SK-N-SH (cell line): ENCODE measurements around the gene SAT1. TPM values are rescaled to one million over a fixed set of nuclear protein-coding genes. Genes with fewer than 3 reads are reported as not detected.

Experiments used
- CTCF ChIA-PET: fragments of 300-600, 350-600 bp; formaldehyde crosslinking; extraction: SDS; loops from one replicate; lab custom pipeline; 2021; lab: Yijun Ruan, JAX
- POLR2A ChIA-PET: fragments of 350-600 bp; sonication (Branson Sonifier 250); formaldehyde crosslinking; extraction: SDS; loops from one replicate; lab custom pipeline; 2020; ENCODE audit warnings: antibody characterized with exemption, inconsistent platforms; lab: Yijun Ruan, JAX
- DNase-seq: peaks from one replicate; pipeline ENCODE4 v3.0.0; 2012
- H2AFZ ChIP-seq: fragments of 200-600 bp; sonication (generic); 2 replicates; pipeline ENCODE4 v1.8.1; 2016; ENCODE audit warnings: antibody characterized with exemption, mild to moderate bottlenecking, low read depth
- H3F3A ChIP-seq: fragments of 200-600 bp; sonication (generic); replicated peaks from 2 replicates; pipeline ENCODE3; 2016; ENCODE audit warnings: antibody characterized with exemption, mild to moderate bottlenecking; ENCODE audit not compliant: insufficient read depth
- H3K27ac ChIP-seq, 2 experiments: fragments of 200-500 bp in 1 of 2; fragments of 200-600 bp in 1 of 2; sonication (Bioruptor generic) in 1 of 2; sonication (generic), shearing (Covaris generic) in 1 of 2; 2 replicates each; pipeline versions ENCODE4 v1.5.1 to v1.6.1; 2014 to 2016; ENCODE audit warnings: low read depth in 2 of 2, inconsistent platforms in 1 of 2, low read length in 1 of 2, mild to moderate bottlenecking in 1 of 2, mixed read lengths in 1 of 2
- H3K27me3 ChIP-seq: fragments of 200-600 bp; sonication (generic), shearing (Covaris generic); 2 replicates; pipeline ENCODE4 v1.6.1; 2016; ENCODE audit warnings: mixed run types; ENCODE audit not compliant: insufficient read depth
- H3K36me3 ChIP-seq, 2 experiments: fragments of 200-500 bp in 1 of 2; fragments of 200-600 bp in 1 of 2; sonication (Bioruptor generic) in 1 of 2; sonication (generic) in 1 of 2; replicated peaks in 1 of 2; 2 replicates each; pipeline versions ENCODE3 to v1.5.1; 2014 to 2016; ENCODE audit warnings: low read length in 1 of 2, mild to moderate bottlenecking in 1 of 2; ENCODE audit not compliant: insufficient read depth in 2 of 2, control insufficient read depth in 1 of 2
- H3K4me1 ChIP-seq, 2 experiments: fragments of 200-500 bp in 1 of 2; fragments of 200-600 bp in 1 of 2; sonication (Bioruptor generic) in 1 of 2; sonication (generic), shearing (Covaris generic) in 1 of 2; 2 replicates each; pipeline versions ENCODE4 v1.5.1 to v1.6.1; 2014 to 2016; ENCODE audit warnings: low read depth in 1 of 2, low read length in 1 of 2, mixed run types in 1 of 2; ENCODE audit not compliant: insufficient read depth in 2 of 2, control insufficient read depth in 1 of 2
- H3K4me2 ChIP-seq: fragments of 200-600 bp; sonication (generic), shearing (Covaris generic); 2 replicates; pipeline ENCODE4 v1.6.1; 2017; ENCODE audit warnings: mixed run types
- H3K4me3 ChIP-seq, 2 experiments: fragments of 200-500 bp in 1 of 2; fragments of 200-600 bp in 1 of 2; sonication (Bioruptor generic) in 1 of 2; sonication (generic), shearing (Covaris generic) in 1 of 2; 2 replicates each; pipeline versions ENCODE4 v1.5.1 to v1.8.1; 2014 to 2016; ENCODE audit warnings: low read depth in 2 of 2, inconsistent platforms in 1 of 2, low read length in 1 of 2, mild to moderate bottlenecking in 1 of 2, mixed read lengths in 1 of 2, moderate library complexity in 1 of 2
- H3K79me2 ChIP-seq: fragments of 200-600 bp; sonication (generic); 2 replicates; pipeline ENCODE4 v1.8.1; 2017; ENCODE audit warnings: mild to moderate bottlenecking; ENCODE audit not compliant: insufficient read depth
- H3K9ac ChIP-seq: fragments of 200-600 bp; sonication (generic); 2 replicates; pipeline ENCODE4 v1.6.1; 2017; ENCODE audit warnings: mixed run types
- H3K9me2 ChIP-seq: fragments of 200-600 bp; sonication (generic); 2 replicates; pipeline ENCODE4 v1.6.1; 2017; ENCODE audit warnings: mixed run types
- H3K9me3 ChIP-seq: fragments of 200-600 bp; sonication (generic); 2 replicates; pipeline ENCODE4 v1.6.1; 2017; ENCODE audit warnings: mixed run types, mild to moderate bottlenecking, moderate library complexity
- H4K20me1 ChIP-seq: fragments of 200-600 bp; sonication (generic); 2 replicates; pipeline ENCODE4 v1.6.1; 2017; ENCODE audit warnings: mild to moderate bottlenecking, mixed run types; ENCODE audit not compliant: insufficient read depth
- CTCF ChIP-seq: fragments of 200-600 bp; sonication (generic); IDR thresholded peaks from 2 replicates; pipeline ENCODE4 v1.6.1; 2017; ENCODE audit warnings: antibody characterized with exemption, mild to moderate bottlenecking, moderate library complexity
- EZH2phosphoT487 ChIP-seq: fragments of 200-600 bp; sonication (generic); IDR thresholded peaks from 2 replicates; pipeline ENCODE4 v1.6.1; 2017; ENCODE audit warnings: low read depth, mixed run types, mild to moderate bottlenecking, antibody characterized with exemption, moderate library complexity, borderline replicate concordance
- FOSL2 ChIP-seq: IDR thresholded peaks from 2 replicates; pipeline ENCODE4 v1.4.0; 2012; ENCODE audit warnings: low read depth, mild to moderate bottlenecking, moderate library complexity, borderline replicate concordance
- FOXM1 ChIP-seq: IDR thresholded peaks from 2 replicates; pipeline ENCODE4 v1.4.0; 2012; ENCODE audit warnings: low read depth, mild to moderate bottlenecking
- GABPA ChIP-seq: IDR thresholded peaks from 2 replicates; pipeline ENCODE4 v1.4.0; 2012; ENCODE audit warnings: low read depth, mild to moderate bottlenecking
- MEF2A ChIP-seq: IDR thresholded peaks from 2 replicates; pipeline ENCODE4 v1.4.0; 2012; ENCODE audit warnings: low read depth, borderline replicate concordance
- NFIC ChIP-seq: IDR thresholded peaks from 2 replicates; pipeline ENCODE4 v1.4.0; 2012; ENCODE audit warnings: borderline replicate concordance
- NRF1 ChIP-seq: IDR thresholded peaks from 2 replicates; pipeline ENCODE4 v1.6.1; 2012; ENCODE audit warnings: low read depth, mild to moderate bottlenecking, low read length
- PBX3 ChIP-seq: IDR thresholded peaks from 2 replicates; pipeline ENCODE4; 2012
- RAD21 ChIP-seq: IDR thresholded peaks from 2 replicates; pipeline ENCODE4 v1.6.1; 2012; ENCODE audit warnings: mild to moderate bottlenecking, low read length
- RCOR1 ChIP-seq: fragments of 150-350 bp; IDR thresholded peaks from 2 replicates; pipeline ENCODE4 v1.6.1; 2017; ENCODE audit warnings: antibody characterized with exemption, low read length
- RFX5 ChIP-seq: IDR thresholded peaks from 2 replicates; pipeline ENCODE4 v1.6.1; 2012; ENCODE audit warnings: mild to moderate bottlenecking, improper control_type of control experiment, low read length
- SIN3A ChIP-seq: IDR thresholded peaks from 2 replicates; pipeline ENCODE4 v1.6.1; 2012; ENCODE audit warnings: low read depth, mild to moderate bottlenecking, low read length, moderate library complexity, borderline replicate concordance
- SMC3 ChIP-seq: IDR thresholded peaks from 2 replicates; pipeline ENCODE4 v1.6.1; 2012; ENCODE audit warnings: low read depth, low read length, improper control_type of control experiment
- USF1 ChIP-seq: IDR thresholded peaks from 2 replicates; pipeline ENCODE4 v1.4.0; 2012; ENCODE audit warnings: low read depth, borderline replicate concordance
- USF2 ChIP-seq: fragments of 150-350 bp; IDR thresholded peaks from 2 replicates; pipeline ENCODE4 v1.6.1; 2017; ENCODE audit warnings: antibody characterized with exemption, low read length, low read depth, borderline replicate concordance
- ZBTB33 ChIP-seq: IDR thresholded peaks from 2 replicates; pipeline ENCODE4 v1.4.0; 2012; ENCODE audit warnings: low read depth, borderline replicate concordance
- WGBS: methylation state at CpG from one replicate; pipeline ENCODE4 v1.1.6; 2017; ENCODE audit warnings: low lambda C conversion rate; 5-methylcytosine and 5-hydroxymethylcytosine counted together
- polyA plus RNA-seq, 3 experiments: library from polyadenylated mRNA; depleted of rRNA; stranded (reverse); fragments of >200 nt; gene quantifications; 2 replicates each; pipeline ENCODE4 v1.2.3, GENCODE V29; 2012

SAT1 gene
- polyA plus RNA-seq, 1 of the 3 experiments (the other 2 are of a cell fraction): 131 TPM

GRCh38 chrX:23785580-23785979, 2.6 kb downstream of the SAT1 start:
- ChIA-PET CTCF (interaction anchor here (0.6 to 0.7 kb wide), 2 partner anchors 18 to 233 kb away, joined by 3 read pairs; no protein-coding TSS in a partner anchor), POLR2A (no interaction called here)
- H3K27ac ChIP-seq: no peak overlapping the region
- no peak overlapping the region for H3K9ac ChIP-seq
- H3K9me2 ChIP-seq: no peaks in the 10 kb centered on the region
- H3K27me3 ChIP-seq: no peaks in the 10 kb centered on the region; the same call in 1 of the 2 replicates
- DNase-seq: no peak
- H3K4me3 ChIP-seq: no peak overlapping the region
- TF ChIP-seq ZBTB33 (no peak), RCOR1 (no peak), USF2 (no peak), SIN3A (no peak), FOXM1 (no peak), CTCF (no peak), NRF1 (no peak), NFIC (no peak), USF1 (no peak), GABPA (no peak), SMC3 (no peak)
- peaks cover 25% of the 10 kb centered on the region for H3F3A ChIP-seq
- no peaks in the 10 kb centered on the region; a peak in 2 of 4 replicates for H3K4me1 ChIP-seq
- no peak overlapping the region for H3K4me2 ChIP-seq
- 0 out of 2 replicates have a peak, but pooled peaks cover 5% of the 10 kb centered on the region for H4K20me1 ChIP-seq
- 54% methylated on average over 2 of the region's 2 CpGs for WGBS
- H2AFZ ChIP-seq: no peak overlapping the region
- peaks cover 11% of the 10 kb centered on the region for H3K79me2 ChIP-seq
- H3K36me3 ChIP-seq: peaks cover 0 to 10% of the 10 kb centered on the region in 2 experiments
- no peaks in the 10 kb centered on the region for H3K9me3 ChIP-seq

- peaks cover 11% of the 10 kb centered on the region for H3K79me2 ChIP-seq
- no peak overlapping the region for H2AFZ ChIP-seq
- H3K4me2 ChIP-seq: no peak overlapping the region
- WGBS: 56% methylated on average over 11 of the region's 11 CpGs
- no peaks in the 10 kb centered on the region; a peak in 2 of 4 replicates for H3K4me1 ChIP-seq
- no peak overlapping the region for H3K4me3 ChIP-seq
- DNase-seq: no peak
- ChIA-PET POLR2A (no interaction called here), CTCF (no interaction called here)
- H3K9me3 ChIP-seq: no peaks in the 10 kb centered on the region
- H3K27ac ChIP-seq: no peak overlapping the region
- 0 out of 2 replicates have a peak, but pooled peaks cover 5% of the 10 kb centered on the region for H4K20me1 ChIP-seq
- H3K27me3 ChIP-seq: no peaks in the 10 kb centered on the region; the same call in 1 of the 2 replicates
- TF ChIP-seq FOSL2 (no peak), MEF2A (no peak), RFX5 (no peak), PBX3 (no peak), EZH2phosphoT487 (no peak), SIN3A (no peak), RAD21 (no peak)
- TF ChIP-seq, all 33 proteins: peak for 0
- H3K9me2 ChIP-seq: no peaks in the 10 kb centered on the region
- H3F3A ChIP-seq: peaks cover 20% of the 10 kb centered on the region
- peaks cover 0 to 10% of the 10 kb centered on the region in 2 experiments for H3K36me3 ChIP-seq
- no peak overlapping the region for H3K9ac ChIP-seq
Observed at GRCh38 chrX:23786268-23786815, 3.4 kb downstream of the SAT1 start.
